Central memory CD4-positive, alpha-beta T cell (primary cell): Measurements from ENCODE around the gene ETV3.
A peak's percentile ranks its signal among the peaks of the same experiment; 100 is the strongest.

Source experiments
- DNase-seq: peaks from one replicate; pipeline ENCODE4 v3.0.0; 2022

The ETV3 gene

GRCh38 chr1:157158967-157159366 lies 20.8 kb upstream of the ETV3 start:
- no peak for DNase-seq

GRCh38 chr1:157157501-157158190 lies 19.5 kb upstream of the ETV3 start:
- DNase-seq = no peak

GRCh38 chr1:157156058-157156541 lies 17.9 kb upstream of the ETV3 start:
- DNase-seq = peak; percentile 62

- DNase-seq = no peak
Observed at GRCh38 chr1:157155658-157156057, 17.5 kb upstream of the ETV3 start.

GRCh38 chr1:157154940-157155514 lies 16.8 kb upstream of the ETV3 start:
- DNase-seq = no peak

GRCh38 chr1:157154291-157154690 lies 16.1 kb upstream of the ETV3 start:
- no peak for DNase-seq

GRCh38 chr1:157153746-157154145 lies 15.6 kb upstream of the ETV3 start:
- DNase-seq = no peak

GRCh38 chr1:157152510-157152909 lies 14.3 kb upstream of the ETV3 start:
- DNase-seq = no peak

GRCh38 chr1:157151506-157151905 lies 13.3 kb upstream of the ETV3 start:
- DNase-seq = no peak

GRCh38 chr1:157151073-157151472 lies 12.9 kb upstream of the ETV3 start:
- no peak for DNase-seq

GRCh38 chr1:157150631-157151030 lies 12.4 kb upstream of the ETV3 start:
- no peak for DNase-seq

- DNase-seq = no peak
Observed at GRCh38 chr1:157147906-157148700, 9.9 kb upstream of the ETV3 start.

- no peak for DNase-seq
Observed at GRCh38 chr1:157147037-157147436, 8.8 kb upstream of the ETV3 start.

GRCh38 chr1:157146244-157146643 lies 8.0 kb upstream of the ETV3 start:
- DNase-seq = no peak

- DNase-seq = no peak
Observed at GRCh38 chr1:157145076-157145475, 6.9 kb upstream of the ETV3 start.

GRCh38 chr1:157144509-157144908 lies 6.3 kb upstream of the ETV3 start:
- DNase-seq = no peak

- no peak for DNase-seq
Observed at GRCh38 chr1:157142765-157143423, 4.7 kb upstream of the ETV3 start.

- DNase-seq = no peak
Observed at GRCh38 chr1:157142201-157142600, 4.0 kb upstream of the ETV3 start.

- DNase-seq = no peak
Observed at GRCh38 chr1:157141212-157141855, 3.1 kb upstream of the ETV3 start.

GRCh38 chr1:157140063-157140588 lies 1.9 kb upstream of the ETV3 start:
- DNase-seq = no peak

- no peak for DNase-seq
Observed at GRCh38 chr1:157139052-157139715, 989 bp upstream of the ETV3 start.
